HUES64 (cell line): ENCODE data around the gene POU4F2.
"Not testable (repeated sequence)": the region's sequence is repeated elsewhere in the genome, so short reads cannot be mapped to it uniquely, and the experiment has no call there.

ENCODE experiments used
- H3K27ac ChIP-seq: 2 replicates; pipeline ENCODE4 v1.7.0; 2013; ENCODE audit warnings: low read depth, low read length, inconsistent platforms
- H3K27me3 ChIP-seq: 2 replicates; pipeline ENCODE4 v1.6.1; 2013; ENCODE audit warnings: mild to moderate bottlenecking, low read length; ENCODE audit not compliant: insufficient read depth
- H3K36me3 ChIP-seq: 2 replicates; pipeline ENCODE4 v1.6.1; 2013; ENCODE audit warnings: mild to moderate bottlenecking, low read length; ENCODE audit not compliant: insufficient read depth
- H3K4me1 ChIP-seq: 2 replicates; pipeline ENCODE4 v1.6.1; 2013; ENCODE audit warnings: mild to moderate bottlenecking, low read length, moderate library complexity; ENCODE audit not compliant: insufficient read depth
- H3K4me3 ChIP-seq: 2 replicates; pipeline ENCODE4 v1.5.1; 2013; ENCODE audit warnings: mild to moderate bottlenecking, low read length, moderate library complexity
- H3K9ac ChIP-seq: 2 replicates; pipeline ENCODE4 v1.6.1; 2013; ENCODE audit warnings: mild to moderate bottlenecking, low read depth, low read length
- H3K9me3 ChIP-seq: 2 replicates; pipeline ENCODE4 v1.6.1; 2013; ENCODE audit warnings: low read depth, low read length; ENCODE audit not compliant: insufficient read depth
- WGBS: fragments of 150-250, 120-280 bp; methylation state at CpG from one replicate; pipeline ENCODE4 v1.1.7; 2013; ENCODE audit warnings: missing lambda C conversion rate; 5-methylcytosine and 5-hydroxymethylcytosine counted together

Gene POU4F2

DNA sequence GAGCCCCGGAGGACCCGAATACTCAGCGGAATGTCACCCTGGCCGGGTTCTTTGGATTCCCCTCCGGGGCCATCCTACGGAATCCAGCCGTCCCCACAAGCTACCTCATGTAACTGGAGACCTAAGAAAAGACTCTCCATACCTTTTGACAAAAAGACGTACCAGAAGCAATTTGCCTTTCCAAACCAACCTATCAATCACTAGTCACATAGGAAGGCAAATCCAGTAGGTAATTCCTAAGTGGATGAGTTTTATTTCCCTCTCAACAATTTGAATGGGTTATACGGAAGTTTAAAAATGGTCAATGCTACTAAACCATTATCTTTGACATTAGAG is 16.8 kb downstream of the POU4F2 start:
- Histone ChIP-seq H3K36me3 (no peaks in the 10 kb centered on the region), H3K4me3 (peak overlapping the region; percentile 45)

DNA sequence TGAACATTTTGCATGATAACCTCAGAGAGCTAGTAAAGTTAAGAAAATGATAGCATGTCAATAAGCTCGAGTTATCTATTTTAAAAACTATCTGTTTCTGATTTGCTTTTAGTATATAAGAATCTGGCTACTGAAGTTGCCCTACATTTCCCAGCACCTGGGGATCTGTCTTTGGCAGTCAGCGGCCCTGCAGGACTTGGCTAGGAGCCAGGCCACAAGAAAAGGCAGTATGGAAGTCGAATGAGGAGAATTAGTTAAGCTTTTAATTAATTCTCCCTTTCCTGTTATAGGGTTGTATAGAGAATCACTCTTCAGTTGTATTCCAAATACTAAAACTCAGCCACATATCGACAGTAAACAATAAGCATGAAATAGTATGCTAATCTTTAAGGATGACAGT is 22.7 kb downstream of the POU4F2 start:
- 93% methylated on average over 2 of the region's 4 CpGs for WGBS
- H3K36me3 ChIP-seq, result no peaks in the 10 kb centered on the region

More for the DNA sequence above, 16.8 kb downstream of the POU4F2 start:
- Histone ChIP-seq H3K4me1 (peaks cover 10% of the 10 kb centered on the region), H3K9ac (no peak overlapping the region), H3K27me3 (peaks cover 100% of the 10 kb centered on the region), H3K9me3 (no peaks in the 10 kb centered on the region), H3K27ac (no peak overlapping the region)
- WGBS, result 2% methylated on average over 8 of the region's 9 CpGs

DNA sequence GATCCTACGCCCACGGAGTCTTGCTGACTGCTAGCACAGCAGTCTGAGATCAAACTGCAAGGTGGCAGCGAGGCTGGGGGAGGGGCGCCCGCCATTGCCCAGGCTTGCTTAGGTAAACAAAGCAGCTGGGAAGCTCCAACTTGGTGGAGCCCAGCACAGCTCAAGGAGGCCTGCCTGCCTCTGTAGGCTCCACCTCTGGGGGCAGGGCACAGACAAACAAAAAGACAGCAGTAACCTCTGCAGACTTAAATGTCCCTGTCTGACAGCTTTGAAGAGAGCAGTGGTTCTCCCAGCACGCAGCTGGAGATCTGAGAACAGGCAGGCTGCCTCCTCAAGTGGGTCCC is 25.2 kb downstream of the POU4F2 start:
- WGBS, result 16% methylated on average over 6 of the region's 6 CpGs
- H3K9ac ChIP-seq, H3K4me3 ChIP-seq, H3K4me1 ChIP-seq, H3K27ac ChIP-seq, H3K9me3 ChIP-seq, H3K36me3 ChIP-seq: not testable (repeated sequence)
- peaks cover 24% of the 10 kb centered on the region for H3K27me3 ChIP-seq

More for the DNA sequence above, 22.7 kb downstream of the POU4F2 start:
- Histone ChIP-seq H3K9ac (no peak overlapping the region), H3K9me3 (no peaks in the 10 kb centered on the region), H3K27me3 (peaks cover 50% of the 10 kb centered on the region), H3K4me3 (no peak overlapping the region), H3K27ac (no peak overlapping the region), H3K4me1 (no peaks in the 10 kb centered on the region)

DNA sequence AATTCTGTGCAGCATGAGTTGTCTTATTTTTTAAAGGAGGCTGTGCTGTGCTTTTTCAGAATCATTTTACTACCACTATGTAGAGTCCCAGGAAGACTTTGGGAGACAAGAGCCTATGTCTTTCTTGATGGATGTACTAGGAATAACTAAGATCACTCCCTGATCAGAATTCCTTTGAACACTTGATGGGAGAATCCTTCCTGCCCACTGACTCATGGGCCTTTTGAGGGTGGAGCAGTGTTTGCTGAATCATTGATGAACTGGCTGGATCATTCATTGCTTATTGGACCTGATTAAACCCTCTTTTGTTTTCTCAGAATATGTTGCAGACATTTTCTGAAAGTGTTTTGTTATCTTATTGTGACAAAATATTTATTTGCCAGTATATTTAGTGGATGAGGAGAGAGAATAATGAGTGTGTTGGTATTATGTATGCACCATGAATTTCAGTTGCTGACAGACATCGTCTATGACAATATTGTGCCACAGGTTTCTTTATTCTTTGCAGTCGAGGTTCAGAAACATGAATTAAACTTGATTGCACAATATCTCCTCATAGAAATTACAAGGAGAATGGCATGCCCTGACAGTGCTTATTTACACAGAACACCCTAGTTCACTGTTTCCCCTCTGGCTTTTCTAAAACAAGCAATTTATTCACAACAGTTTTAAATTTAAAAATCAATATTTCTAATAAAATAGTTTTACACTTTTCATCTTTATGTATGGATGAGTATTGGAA is 36.3 kb downstream of the POU4F2 start:
- no peaks in the 10 kb centered on the region for H3K4me1 ChIP-seq

More for the DNA sequence above, 36.3 kb downstream of the POU4F2 start:
- Histone ChIP-seq H3K4me3 (no peak overlapping the region), H3K27ac (no peak overlapping the region), H3K9me3 (no peaks in the 10 kb centered on the region), H3K36me3 (no peaks in the 10 kb centered on the region), H3K27me3 (no peaks in the 10 kb centered on the region), H3K9ac (no peak overlapping the region)
- WGBS, result 88% methylated on average over 2 of the region's 2 CpGs
